GM12865 (cell line): ENCODE data around the gene THBS2.

Experiments used
- DNase-seq: peaks from one replicate; pipeline ENCODE4 v3.0.0; 2010; ENCODE audit warnings: low read depth
- H3K4me3 ChIP-seq: 2 replicates; pipeline ENCODE4 v1.5.1; 2011; ENCODE audit warnings: mild to moderate bottlenecking, low read depth, low read length, control low read depth
- CTCF ChIP-seq: IDR thresholded peaks from 2 replicates; pipeline ENCODE4 v1.5.1; 2011; ENCODE audit warnings: low read length, control low read depth, low read depth, inconsistent platforms; ENCODE audit not compliant: insufficient read depth; ENCODE audit errors: missing control alignments

The THBS2 gene

GRCh38 chr6:169250660-169251059, 3.0 kb downstream of the THBS2 start:
- no peak for DNase-seq
- H3K4me3 ChIP-seq: no peak overlapping the region

GRCh38 chr6:169249057-169249456, 4.6 kb downstream of the THBS2 start:
- no peak for DNase-seq
- no peak overlapping the region for H3K4me3 ChIP-seq
- TF ChIP-seq CTCF: no peak

More at GRCh38 chr6:169250660-169251059, 3.0 kb downstream of the THBS2 start:
- no peak for TF ChIP-seq CTCF

GRCh38 chr6:169248521-169248971, 5.1 kb downstream of the THBS2 start:
- no peak overlapping the region for H3K4me3 ChIP-seq
- DNase-seq: no peak
- no peak for TF ChIP-seq CTCF

- no peak overlapping the region for H3K4me3 ChIP-seq
- DNase-seq: no peak
- TF ChIP-seq CTCF: no peak
Measured at GRCh38 chr6:169247991-169248390, 5.7 kb downstream of the THBS2 start.

GRCh38 chr6:169247419-169247818, 6.2 kb downstream of the THBS2 start:
- H3K4me3 ChIP-seq: no peak overlapping the region
- DNase-seq: no peak
- no peak for TF ChIP-seq CTCF

GRCh38 chr6:169246445-169246844, 7.2 kb downstream of the THBS2 start:
- no peak for DNase-seq
- TF ChIP-seq CTCF: no peak
- H3K4me3 ChIP-seq: no peak overlapping the region

- TF ChIP-seq CTCF: no peak
- DNase-seq: no peak
- H3K4me3 ChIP-seq: no peak overlapping the region
Measured at GRCh38 chr6:169244684-169245383, 8.8 kb downstream of the THBS2 start.
